Measurements from ENCODE around the gene ZNF296.

ZNF296 gene

DNA sequence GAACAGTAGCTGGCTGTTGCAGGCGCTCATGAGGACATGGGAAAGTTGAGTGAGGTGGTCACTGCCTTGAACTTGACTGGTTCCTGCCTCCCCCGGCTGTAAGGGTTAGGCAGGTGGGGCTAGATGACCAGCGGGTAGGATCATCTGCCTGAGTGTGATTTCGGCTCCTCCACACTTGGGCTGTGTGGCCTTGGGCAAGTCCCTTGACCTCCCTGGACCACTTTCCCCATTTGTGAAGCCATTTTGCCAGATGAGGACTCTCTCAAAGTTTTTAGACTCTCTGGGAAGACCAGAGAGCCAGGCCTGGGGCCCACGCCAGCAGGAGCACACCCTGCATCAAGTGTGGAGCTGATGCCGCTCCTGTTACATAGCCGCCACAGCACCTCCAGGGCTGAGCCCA, 26.2 kb upstream of the ZNF296 start:
- DNase-seq: no peak

DNA sequence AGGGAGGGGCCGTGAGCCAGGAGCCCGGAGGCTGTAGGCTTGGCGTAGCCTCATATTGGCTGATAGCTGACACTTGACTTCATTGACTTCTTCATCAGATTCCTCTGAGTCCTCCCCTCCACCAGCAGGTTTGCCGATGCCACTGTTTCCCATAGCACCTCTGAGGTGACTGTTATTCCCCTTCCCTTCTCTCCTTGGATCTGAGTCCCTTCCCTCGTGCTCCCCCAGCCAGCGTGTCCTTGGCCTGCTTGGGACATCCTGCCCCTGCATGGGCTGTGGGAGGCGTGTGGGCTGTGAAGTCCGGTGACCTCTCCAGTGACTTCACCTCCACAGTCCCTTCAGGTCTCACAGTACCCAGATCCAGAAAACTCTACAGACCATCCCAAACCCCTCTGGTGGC, 25.5 kb upstream of the ZNF296 start:
- no peak for DNase-seq

DNA sequence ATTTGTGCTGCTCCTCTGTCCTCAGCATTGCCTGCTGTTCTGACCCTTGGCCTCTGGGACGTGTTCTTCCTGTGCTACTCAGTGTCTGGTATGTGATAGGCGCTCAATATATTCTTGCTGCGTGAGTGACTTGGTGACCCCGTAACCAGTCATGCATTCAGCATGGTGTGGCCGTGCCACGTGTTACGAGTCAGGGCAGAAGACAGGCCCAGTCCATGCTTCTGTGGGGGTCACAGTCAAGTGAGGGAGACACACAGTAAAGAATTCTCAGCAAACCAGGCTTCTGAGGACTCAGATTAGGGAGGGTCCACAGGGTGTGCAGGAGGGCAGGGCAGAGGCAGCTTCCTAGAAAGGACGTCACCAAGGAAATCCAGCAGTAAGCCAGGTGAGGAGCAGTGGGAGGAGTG, 24.6 kb upstream of the ZNF296 start:
- DNase-seq: no peak

DNA sequence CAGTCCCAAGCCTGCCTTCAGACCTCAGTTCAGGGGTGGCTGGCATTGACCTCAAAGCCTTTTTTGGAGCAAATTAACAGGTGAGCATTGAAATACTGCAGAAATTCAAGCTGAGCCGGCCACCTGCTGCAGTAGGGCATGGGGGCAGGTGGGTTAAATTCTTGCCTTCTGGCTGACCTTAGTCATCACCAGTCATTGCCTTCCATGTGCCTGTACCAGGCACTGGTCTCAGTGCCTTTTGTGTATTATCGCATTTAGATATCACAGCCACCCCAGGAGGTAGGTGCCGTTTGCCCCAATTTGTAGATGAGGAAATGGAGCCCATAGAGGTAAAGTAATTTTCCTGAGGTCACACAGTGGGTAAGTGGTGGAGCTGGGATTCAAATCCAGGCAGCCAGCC, 23.9 kb upstream of the ZNF296 start:
- no peak for DNase-seq

DNA sequence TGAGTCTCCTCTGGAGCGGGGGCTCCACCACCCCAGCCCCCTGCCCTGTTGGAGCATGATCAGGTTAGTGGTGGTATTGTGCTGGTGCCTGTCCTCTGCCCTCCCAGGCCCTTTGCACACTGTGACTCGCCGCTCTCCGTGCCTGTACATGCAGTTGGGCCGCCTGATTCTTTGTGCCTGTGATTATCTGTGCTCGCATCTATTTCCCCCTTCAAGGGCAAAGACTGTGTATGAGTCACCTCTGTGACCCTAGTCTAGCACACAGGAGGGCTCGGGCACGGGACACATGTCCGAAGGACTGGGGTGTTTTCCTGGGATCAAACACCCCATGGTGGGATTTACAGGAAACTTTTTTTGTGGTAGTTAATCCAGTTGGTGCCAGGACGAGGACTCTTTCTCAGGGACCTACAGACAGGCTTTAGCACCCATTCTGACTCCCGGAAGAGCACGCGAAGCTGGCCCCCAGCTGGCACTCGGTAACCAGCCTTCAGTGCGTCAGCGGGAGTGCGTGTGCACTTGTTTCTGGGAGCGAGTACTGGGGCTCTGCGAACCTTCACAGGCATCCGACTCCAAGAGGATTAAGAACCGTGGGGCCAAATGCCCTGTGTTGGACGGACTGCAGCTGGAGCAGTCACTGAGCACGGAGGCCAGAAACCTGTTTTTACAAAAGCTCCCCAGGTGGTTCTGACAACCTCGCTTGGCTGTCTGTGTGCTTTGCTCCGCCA, 23.4 kb upstream of the ZNF296 start:
- DNase-seq: no peak

DNA sequence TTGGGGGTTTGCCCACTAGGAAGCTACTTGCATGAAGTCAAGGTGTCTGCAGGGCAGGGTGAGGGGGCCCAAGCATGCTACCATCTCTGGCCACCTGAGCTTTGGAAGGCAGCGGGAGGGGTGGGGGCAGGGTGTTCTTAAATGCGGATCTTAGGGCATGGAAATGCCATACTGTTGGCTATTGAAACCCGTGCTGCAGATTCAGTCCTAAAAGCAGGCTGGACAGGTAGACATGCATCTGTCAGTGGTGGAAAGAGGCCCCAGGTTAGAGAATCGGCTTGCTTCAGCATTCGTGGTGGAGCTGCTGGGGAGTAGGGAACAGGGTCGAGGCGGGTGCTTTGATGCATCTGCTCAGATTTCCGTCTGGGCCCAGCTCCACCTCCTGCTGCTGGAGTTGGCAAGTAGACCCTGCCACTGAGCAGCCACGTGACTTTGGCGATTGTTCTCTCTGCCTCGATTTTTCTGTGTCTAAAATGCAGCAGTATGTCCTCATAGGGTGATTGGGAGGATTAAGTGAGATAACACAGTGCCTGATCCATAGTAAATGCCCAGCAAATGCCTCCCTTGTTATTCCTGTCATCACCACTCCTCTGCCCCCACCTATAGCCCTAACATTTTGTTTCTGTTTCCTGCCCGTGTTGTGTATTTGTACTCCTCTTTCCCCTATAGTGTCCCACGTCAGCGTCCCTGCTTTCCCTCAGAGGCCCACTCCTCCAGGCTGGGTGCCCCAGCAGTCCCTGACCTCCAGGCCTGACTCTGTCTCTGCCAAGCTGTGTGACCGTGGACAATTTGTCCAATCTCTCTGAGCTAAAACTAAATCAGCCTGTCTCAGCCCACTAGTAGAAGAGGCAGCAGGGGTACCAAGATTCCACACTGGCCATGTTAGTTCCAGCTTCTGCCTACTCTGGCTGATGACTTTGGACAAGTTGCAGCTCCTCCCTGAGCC, 22.5 kb upstream of the ZNF296 start:
- no peak for DNase-seq

DNA sequence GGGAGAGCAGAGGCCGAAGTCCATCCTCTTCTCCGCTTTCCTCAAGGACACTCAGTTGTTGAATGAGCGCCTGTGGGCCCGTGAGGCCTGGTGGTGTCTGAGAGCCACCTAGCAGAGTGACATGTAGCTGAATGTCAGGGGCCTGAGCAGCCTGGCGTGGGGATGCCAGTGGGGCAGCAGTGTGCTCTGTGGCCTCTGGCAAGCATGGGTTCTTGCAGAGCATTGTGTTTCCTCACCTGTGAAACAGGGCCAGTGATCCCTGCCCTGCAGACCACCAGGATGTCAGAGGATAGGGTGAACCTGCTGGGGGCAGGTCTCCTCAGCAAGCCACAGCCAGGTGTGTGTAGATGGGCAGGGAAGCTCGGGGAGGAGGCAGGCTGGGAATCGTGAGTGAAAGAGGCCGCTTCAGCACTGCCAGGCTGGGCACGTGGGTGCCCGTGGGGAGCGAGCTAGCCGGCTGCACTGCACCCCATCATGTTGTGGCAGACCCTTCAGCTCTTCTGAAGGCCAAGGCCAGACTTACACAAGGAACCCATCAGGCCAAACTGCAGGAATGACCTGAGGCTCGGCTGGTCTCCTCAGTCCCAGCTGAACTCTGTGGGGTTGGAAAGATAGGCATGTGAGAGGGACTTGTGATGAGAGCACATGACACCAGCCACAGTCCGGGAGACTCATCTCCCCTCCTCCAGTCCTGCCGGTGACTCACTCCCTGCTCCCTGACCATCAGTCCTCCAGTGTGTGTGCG, 21.7 kb upstream of the ZNF296 start:
- peak in 1 of 2 experiments; percentile 9 for DNase-seq

DNA sequence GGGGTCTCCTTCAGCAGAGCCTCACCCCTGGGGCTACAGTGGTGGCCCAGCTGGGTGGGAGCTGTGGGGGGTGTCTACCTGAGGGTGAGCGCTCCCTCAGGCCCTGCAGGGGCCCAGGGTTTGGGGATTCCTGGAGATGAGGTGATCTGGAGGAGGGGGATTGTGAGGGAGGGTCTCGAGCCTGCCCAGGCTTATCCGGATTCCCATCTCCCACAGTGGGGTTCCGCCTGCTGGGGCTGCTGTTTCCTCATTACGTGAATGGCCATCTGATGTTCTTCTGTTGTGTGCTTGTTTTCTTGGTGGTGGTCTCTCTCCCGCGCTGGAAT, 21.1 kb upstream of the ZNF296 start:
- DNase-seq: no peak

DNA sequence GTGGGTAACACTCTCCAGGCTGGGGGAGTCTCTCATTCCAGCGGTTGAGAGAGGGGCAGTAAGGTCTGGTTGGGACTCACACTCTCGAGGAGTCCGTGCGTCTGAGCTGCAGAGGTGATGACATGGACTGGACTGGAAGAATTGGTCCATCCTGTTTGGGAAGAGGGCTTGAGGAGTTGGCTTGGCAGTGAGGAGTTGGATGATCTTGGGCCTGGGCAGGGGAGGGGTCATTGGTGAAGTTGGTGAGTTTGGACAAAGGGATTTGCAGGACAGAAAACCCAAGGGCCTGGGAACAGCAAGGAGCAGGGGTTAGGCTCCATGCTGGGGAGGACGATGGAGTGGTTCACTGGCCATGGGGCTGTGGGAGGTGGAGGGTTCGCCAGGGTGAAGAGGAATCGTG, 20.4 kb upstream of the ZNF296 start:
- DNase-seq: no peak

DNA sequence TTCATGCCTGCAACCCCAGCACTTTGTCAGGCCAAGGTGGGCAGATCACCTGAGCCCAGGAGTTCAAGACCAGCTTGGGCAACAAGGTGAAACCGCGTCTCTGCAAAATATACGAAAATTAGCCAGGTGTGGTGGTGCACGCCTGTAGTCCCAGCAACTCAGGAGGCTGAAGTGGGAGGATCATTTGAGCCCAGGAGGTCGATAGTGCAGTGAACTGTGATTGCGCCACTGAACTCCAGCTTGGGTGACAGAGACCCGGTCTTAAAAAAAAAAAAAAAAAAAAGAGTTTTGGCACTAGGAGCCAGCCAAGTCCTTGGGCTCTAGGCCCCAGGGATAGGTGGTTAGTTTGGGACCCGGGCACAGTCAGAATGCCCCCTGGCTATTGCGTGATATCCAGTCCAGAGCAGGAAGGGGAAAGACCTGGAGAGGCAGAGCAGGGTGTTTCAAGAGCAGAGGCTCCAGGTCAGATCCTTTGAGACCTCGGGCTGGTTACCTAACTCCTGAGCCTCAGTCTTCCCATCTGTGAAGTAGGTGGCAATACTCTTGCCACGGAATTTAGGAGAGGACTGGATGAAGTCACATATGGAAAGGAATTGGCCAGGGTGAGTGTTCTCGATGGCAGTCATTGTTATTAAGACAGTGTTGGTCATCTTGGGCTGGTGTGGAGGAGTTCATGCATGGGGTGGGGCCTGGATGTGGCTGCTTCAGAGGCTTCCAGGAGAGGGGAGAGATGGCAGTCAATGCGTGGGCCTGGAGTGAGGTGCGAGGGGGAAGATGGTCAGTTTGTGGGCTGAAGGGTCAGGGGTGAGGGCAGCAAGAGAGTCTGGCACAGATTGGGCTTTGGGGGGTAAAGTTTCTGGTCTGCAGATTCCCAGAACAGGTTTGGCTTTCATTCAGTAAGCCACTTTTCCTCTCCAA, 19.5 kb upstream of the ZNF296 start:
- DNase-seq: no peak

DNA sequence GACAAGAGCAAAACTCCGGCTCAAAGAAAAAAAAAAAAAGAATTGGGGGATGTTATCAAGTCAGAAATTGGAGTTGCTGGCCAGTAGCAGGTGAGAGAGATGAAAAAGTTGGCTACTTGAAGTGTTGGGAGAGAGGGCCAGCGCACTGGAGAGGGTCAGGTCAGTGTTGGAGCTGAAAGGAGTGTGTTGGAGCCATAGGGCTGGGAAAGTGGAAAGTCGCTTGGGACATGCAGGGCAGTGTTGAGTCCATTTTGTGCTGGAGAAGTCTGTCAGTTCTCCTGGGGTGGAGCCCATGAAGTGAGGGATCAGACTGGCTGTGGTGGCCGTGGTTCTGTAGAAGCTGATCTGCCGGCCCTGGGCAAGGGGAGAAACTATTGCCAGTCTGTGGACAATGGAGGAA, 18.4 kb upstream of the ZNF296 start:
- no peak for DNase-seq

DNA sequence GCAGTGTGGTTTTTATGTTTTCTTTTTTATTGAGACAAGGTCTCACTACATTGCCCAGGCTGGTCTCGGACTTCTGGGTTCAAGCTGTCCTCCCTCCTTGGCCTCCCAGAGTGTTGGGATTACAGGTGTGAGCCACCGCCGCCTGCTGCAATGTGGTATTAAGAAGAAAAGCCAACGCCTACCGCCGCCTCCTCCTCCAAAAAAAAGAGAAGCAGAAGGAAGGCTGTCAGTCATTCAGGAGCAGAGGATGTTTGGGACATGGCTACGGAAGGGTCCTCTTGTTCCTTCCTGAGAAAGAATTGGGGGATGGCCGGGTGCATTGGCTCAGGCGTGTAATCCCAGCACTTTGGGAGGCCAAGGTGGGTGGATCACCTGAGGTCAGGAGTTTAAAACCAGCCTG, 17.9 kb upstream of the ZNF296 start:
- DNase-seq: no peak

DNA sequence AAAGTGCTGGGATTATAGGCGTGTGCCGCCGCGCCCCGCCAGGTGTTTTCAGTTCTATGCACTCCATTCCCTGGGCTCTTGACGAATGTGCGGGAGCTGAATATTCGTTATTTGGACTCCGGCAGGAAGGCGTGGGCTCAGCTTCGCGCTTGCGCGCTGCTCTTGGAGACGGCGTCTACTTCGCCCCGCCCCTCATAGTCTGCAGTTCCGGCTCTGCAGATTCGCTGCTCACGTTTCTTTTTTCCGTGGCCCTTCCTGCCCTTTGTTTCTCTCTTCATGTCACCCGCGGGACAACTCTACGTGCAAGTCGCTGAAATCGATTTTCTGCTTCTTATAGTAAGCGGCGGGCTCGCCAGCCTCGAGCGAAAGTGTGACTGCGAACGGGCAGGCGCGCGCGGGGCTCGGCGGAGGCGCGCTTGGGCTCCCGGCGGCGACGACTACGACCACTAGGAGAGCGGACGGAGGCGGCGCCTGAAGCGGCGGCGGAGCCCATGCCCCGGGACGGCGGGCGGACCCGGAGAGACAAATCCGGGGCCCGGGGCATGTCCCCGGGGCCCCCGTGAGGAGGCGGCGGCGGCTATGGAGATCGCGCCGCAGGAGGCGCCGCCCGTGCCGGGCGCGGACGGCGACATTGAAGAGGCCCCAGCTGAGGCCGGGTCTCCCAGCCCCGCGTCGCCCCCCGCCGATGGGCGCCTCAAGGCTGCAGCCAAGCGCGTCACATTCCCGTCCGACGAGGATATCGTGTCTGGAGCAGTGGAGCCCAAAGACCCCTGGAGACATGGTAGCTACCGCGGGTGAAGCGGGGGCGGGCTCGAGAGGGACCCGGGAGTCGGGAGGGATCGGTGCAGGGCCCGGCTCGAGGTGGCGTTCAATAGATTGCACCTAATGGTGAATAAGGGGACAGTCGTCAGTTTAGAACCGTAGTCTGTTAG, 16.7 kb upstream of the ZNF296 start, which contains the start of gene PPP1R37:
TSS of gene PPP1R37 (plus strand) at position 433 of the 932 bp plus-strand sequence. CDS start at position 580, 147 bp downstream.
- peak; percentile 80 to 87 for DNase-seq

DNA sequence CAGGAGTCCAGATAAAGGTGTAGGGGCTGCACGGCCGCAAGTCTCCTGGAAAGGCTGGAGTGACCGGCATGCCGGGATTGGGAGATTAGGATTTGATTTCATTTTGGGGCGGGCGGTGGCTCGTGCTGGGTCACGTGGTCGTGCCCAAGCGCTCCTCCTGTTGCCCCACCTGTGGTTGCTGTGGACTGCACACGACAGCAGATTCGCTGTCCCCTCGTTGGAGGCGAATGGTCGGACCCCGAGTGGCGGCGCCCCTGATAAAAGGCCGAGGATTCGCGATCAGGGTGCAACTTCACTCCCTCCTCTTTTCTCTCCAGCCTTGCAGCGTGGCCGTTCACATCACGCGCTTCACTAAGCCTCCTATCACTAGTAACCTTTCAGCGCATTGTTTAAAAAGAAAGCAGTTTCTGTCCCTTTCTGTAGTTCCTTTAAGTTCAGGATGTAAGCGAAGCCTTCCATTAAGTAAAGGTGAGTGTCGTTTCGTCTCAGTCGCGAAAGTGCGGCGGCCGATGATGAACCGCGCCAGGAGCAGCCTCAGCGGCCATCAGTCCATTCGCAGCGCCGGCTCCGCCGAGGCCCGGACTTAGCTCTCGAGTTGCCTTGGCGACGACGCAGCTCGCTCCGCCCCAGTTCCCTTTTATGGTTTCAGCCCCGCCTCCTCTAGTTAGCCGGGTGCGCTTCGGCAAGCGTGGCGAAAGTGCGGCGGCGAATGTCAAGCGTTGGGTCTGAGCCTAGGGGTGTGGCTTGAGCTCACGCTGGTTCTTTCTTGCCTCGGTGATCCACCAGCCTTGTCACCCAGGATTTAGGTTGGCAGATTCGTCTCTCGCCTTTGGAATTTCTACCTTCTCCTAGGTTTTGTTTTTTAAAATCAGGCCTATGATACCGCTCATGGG, 15.0 kb upstream of the ZNF296 start:
- DNase-seq: no peak

DNA sequence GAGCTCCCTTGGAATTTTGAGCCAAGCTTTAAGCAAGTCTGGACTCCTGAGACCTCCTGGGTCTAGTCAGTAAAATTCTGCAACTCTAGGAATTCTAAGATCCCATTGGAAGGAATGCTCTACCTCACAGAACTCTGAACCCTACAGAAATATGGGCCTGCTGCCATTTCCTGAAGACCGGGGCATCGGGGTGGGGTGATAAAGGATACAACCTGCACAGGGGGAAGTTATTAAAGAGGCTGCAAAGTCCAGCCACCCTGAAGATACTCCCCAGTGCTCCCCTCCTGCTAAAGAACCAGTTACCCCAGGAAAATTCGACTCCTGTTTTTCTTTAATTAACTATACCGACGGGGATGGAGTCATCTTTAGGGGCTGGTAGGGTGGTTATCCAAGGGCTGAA, 14.3 kb upstream of the ZNF296 start:
- no peak for DNase-seq

DNA sequence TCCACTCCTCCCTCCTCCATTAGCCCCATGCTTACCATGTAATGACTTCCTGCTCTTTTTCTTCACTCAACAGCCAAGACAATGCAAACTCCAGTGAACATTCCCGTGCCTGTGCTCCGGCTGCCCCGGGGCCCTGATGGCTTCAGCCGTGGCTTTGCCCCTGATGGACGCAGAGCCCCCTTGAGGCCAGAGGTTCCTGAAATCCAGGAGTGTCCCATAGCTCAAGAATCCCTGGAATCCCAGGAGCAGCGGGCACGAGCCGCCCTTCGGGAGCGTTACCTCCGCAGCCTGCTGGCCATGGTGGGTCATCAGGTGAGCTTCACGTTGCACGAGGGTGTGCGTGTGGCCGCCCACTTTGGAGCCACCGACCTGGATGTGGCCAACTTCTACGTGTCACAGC, 13.8 kb upstream of the ZNF296 start:
- no peak for DNase-seq

DNA sequence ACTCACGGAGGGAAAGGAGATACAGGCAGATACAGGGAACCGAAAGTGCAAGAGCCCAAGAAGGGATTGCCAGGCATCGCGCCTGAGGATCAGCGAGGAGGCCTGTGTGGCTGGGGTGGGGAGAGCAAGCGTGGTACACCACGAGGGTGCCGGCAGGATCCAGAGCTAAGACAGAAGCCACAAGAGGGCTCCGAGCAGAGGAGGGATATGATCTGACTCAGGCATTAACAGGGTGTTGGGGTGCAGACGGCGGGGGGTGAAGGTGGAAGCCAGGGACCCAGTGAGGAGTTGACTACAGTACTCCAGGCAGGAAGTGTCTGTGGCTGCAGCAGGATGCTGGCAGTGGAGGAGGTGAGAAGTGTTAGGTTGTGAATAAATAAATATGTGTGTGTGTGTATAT, 11.3 kb upstream of the ZNF296 start:
- DNase-seq: no peak

DNA sequence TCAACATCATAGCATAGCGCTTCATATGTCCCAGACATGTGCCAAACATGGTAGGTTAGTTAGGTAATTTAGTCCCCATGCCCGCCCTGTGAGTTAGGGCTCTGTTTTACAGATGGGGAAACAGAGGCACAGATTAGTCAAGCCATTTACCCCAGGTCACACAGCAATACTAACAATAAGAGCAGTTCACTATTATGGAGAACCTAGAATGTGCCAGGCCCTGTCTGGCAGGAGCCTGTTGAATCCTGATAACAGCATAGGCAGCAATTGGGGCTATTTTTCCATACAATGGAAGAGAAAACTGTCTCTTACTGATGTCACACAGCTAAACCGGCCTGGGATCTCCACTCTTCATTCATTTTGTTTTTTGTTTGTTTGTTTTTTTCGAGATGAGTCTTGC, 10.2 kb upstream of the ZNF296 start:
- DNase-seq: no peak

DNA sequence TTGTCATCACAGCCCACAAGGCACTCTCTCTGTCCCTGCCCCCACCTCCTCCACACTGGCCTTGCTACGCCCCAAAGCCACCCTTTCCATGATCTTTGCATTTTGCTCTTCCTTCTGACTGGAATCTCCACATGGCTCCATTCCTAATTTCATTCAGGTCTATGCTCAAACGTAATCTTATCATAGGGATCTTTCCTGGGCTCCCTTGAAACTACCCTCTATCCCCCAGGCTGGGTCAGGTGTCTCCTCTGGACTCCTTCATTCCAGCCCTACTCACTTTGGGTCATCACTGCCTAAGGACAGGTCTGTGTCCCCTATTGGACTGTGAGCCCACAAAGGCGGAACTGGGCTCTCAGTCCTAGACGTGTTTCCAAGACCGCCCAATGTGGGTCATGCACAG, 5.9 kb upstream of the ZNF296 start:
- no peak for DNase-seq

DNA sequence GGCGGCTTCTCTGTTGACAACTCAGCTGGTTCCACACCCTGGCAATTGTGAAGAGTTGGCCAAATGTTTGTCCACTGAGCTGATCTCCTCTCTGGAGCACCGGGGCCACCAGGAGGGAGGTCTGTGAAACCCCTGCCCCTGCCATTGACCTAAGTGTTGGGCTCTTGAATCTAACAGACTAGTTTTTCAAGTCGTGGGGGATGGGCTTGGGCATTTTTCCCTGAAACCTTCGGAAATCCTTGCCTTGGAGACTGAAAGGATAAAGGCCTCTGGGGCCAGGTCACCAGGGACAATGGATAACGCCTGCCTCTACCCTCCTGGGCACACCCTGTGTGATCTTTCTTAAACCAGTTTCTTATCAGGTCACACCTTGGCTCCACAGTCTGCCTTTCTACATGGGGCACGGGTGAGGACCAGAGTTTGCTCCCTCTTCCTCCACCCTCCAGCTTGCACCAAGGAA, 3.7 kb upstream of the ZNF296 start:
- no peak for DNase-seq
